Gastrocnemius medialis (tissue), 4 donors: ENCODE data around the gene GPR153.

Experiments
- POLR2A ChIP-seq, 2 donors: fragments of 450-650 bp; IDR thresholded peaks; one replicate each; pipeline ENCODE4 v1.6.1; 2017; ENCODE audit warnings: antibody characterized with exemption in 2 of 2, mild to moderate bottlenecking in 2 of 2, moderate library complexity in 2 of 2
- TF ChIP-seq, protein P1 (sequence below), 5 experiments: fragments of 450-650 bp in 3 of 5; fragments of 200-600 bp in 2 of 5; sonication (generic) in 2 of 5; IDR thresholded peaks in 4 of 5; conservative IDR thresholded peaks in 1 of 5; 1 replicate in 4 of 5; 2 replicates in 1 of 5; pipeline ENCODE4 v1.5.1; 2016 to 2019; ENCODE audit warnings: antibody characterized with exemption in 5 of 5, mild to moderate bottlenecking in 3 of 5, moderate library complexity in 3 of 5

GRCh38 chr1:6198646-6199297 is 62.1 kb downstream of the GPR153 start:
- TF ChIP-seq POLR2A (IDR thresholded peaks at IDR 0.05) = no peak
- TF ChIP-seq, protein P1, sequence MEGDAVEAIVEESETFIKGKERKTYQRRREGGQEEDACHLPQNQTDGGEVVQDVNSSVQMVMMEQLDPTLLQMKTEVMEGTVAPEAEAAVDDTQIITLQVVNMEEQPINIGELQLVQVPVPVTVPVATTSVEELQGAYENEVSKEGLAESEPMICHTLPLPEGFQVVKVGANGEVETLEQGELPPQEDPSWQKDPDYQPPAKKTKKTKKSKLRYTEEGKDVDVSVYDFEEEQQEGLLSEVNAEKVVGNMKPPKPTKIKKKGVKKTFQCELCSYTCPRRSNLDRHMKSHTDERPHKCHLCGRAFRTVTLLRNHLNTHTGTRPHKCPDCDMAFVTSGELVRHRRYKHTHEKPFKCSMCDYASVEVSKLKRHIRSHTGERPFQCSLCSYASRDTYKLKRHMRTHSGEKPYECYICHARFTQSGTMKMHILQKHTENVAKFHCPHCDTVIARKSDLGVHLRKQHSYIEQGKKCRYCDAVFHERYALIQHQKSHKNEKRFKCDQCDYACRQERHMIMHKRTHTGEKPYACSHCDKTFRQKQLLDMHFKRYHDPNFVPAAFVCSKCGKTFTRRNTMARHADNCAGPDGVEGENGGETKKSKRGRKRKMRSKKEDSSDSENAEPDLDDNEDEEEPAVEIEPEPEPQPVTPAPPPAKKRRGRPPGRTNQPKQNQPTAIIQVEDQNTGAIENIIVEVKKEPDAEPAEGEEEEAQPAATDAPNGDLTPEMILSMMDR (IDR thresholded peaks at IDR 0.05 in 4 of 5, conservative IDR thresholded peaks at IDR 0.05 in 1 of 5) = no peak
